Measurements from ENCODE around the gene ZNF438.

Gene ZNF438

GRCh38 chr10:30836406-30836805 is 195.3 kb downstream of the ZNF438 start:
- no peak for DNase-seq

GRCh38 chr10:30835146-30835545 is 196.5 kb downstream of the ZNF438 start:
- no peak for DNase-seq

- peak; percentile 83 for DNase-seq
These were observed 197.0 kb downstream of the ZNF438 start for GRCh38 chr10:30834651-30835050.

- no peak for DNase-seq
These were observed 197.5 kb downstream of the ZNF438 start for GRCh38 chr10:30834153-30834552.

- DNase-seq = no peak
These were observed 198.1 kb downstream of the ZNF438 start for GRCh38 chr10:30833628-30833970.

GRCh38 chr10:30832749-30833627 is 198.7 kb downstream of the ZNF438 start:
- DNase-seq = no peak

- peak; percentile 30 for DNase-seq
These were observed 199.5 kb downstream of the ZNF438 start for GRCh38 chr10:30832001-30832748.

GRCh38 chr10:30831426-30831825 is 200.2 kb downstream of the ZNF438 start:
- DNase-seq = peak; percentile 47

- DNase-seq = no peak
These were observed 201.1 kb downstream of the ZNF438 start for GRCh38 chr10:30830315-30831230.

- DNase-seq = no peak
These were observed 201.8 kb downstream of the ZNF438 start for GRCh38 chr10:30829901-30830300.

- no peak for DNase-seq
These were observed 203.0 kb downstream of the ZNF438 start for GRCh38 chr10:30828680-30829079.

GRCh38 chr10:30828164-30828563 is 203.5 kb downstream of the ZNF438 start:
- DNase-seq = peak; percentile 37

GRCh38 chr10:30827531-30828120 is 204.0 kb downstream of the ZNF438 start:
- DNase-seq = peak; percentile 55

- no peak for DNase-seq
These were observed 205.0 kb downstream of the ZNF438 start for GRCh38 chr10:30826679-30827078.

- DNase-seq = no peak
These were observed 206.2 kb downstream of the ZNF438 start for GRCh38 chr10:30825495-30825894.

- no peak for DNase-seq
These were observed 206.6 kb downstream of the ZNF438 start for GRCh38 chr10:30825022-30825421.

GRCh38 chr10:30823651-30824050 is 208.0 kb downstream of the ZNF438 start:
- DNase-seq = no peak

- no peak for DNase-seq
These were observed 208.8 kb downstream of the ZNF438 start for GRCh38 chr10:30822693-30823465.

- DNase-seq = peak; percentile 46
These were observed 209.5 kb downstream of the ZNF438 start for GRCh38 chr10:30821994-30822692.

GRCh38 chr10:30821261-30821993 is 210.2 kb downstream of the ZNF438 start:
- DNase-seq = no peak
